Lung (tissue), 12 donors: ENCODE data around the gene CD300LB. TPM values are rescaled to one million over a fixed set of nuclear protein-coding genes. Genes with fewer than 3 reads are reported as not detected.

Experiments used
- ATAC-seq: fragments of 200-7000 bp; cut with Tn5 transposase; one replicate; pipeline ENCODE4 v1.9.1; 2020; ENCODE audit warnings: moderate number of reproducible peaks; ENCODE audit not compliant: insufficient read depth, low FRiP score
- DNase-seq, 3 donors: peaks; one replicate each; pipeline ENCODE4 v3.0.0-alpha.2; 2013 to 2017
- H3K27ac ChIP-seq, 2 donors: one replicate each; pipeline ENCODE4 v1.5.1; 2013; ENCODE audit warnings: mild to moderate bottlenecking in 2 of 2, moderate library complexity in 2 of 2, control low read depth in 1 of 2, inconsistent platforms in 1 of 2, low read depth in 1 of 2, low read length in 1 of 2
- H3K27me3 ChIP-seq, 3 donors: one replicate each; pipeline ENCODE4 v1.5.1; 2013; ENCODE audit warnings: low read length in 2 of 3; ENCODE audit not compliant: control insufficient read depth in 3 of 3, insufficient read depth in 3 of 3
- H3K36me3 ChIP-seq, 4 donors: one replicate each; pipeline ENCODE4 v1.5.1; 2013; ENCODE audit warnings: low read length in 4 of 4, mild to moderate bottlenecking in 1 of 4, moderate library complexity in 1 of 4; ENCODE audit not compliant: control insufficient read depth in 4 of 4, insufficient read depth in 4 of 4
- H3K4me1 ChIP-seq, 5 donors: one replicate each; pipeline ENCODE4 v1.5.1; 2013; ENCODE audit warnings: low read length in 5 of 5, mild to moderate bottlenecking in 2 of 5, moderate library complexity in 1 of 5; ENCODE audit not compliant: control insufficient read depth in 5 of 5, insufficient read depth in 5 of 5
- H3K4me3 ChIP-seq: one replicate; pipeline ENCODE4 v1.5.1; 2013; ENCODE audit warnings: mild to moderate bottlenecking, control low read depth, moderate library complexity
- H3K9ac ChIP-seq, 2 donors: one replicate each; pipeline ENCODE4 v1.5.1; 2013; ENCODE audit warnings: low read length in 2 of 2, control low read depth in 1 of 2; ENCODE audit not compliant: insufficient read depth in 1 of 2
- H3K9me3 ChIP-seq, 4 donors: one replicate each; pipeline ENCODE4 v1.5.1; 2013; ENCODE audit warnings: low read length in 3 of 4, mild to moderate bottlenecking in 1 of 4, moderate library complexity in 1 of 4; ENCODE audit not compliant: control insufficient read depth in 4 of 4, insufficient read depth in 3 of 4
- CTCF ChIP-seq: IDR thresholded peaks from 2 replicates; pipeline ENCODE4 v1.5.1; 2012; ENCODE audit warnings: mild to moderate bottlenecking; ENCODE audit errors: control extremely low read depth, extremely low read depth
- WGBS, 2 donors: extraction: QIAGEN DNeasy Blood & Tissue Kit; methylation state at CpG; one replicate each; pipeline ENCODE4 v1.1.7; 2013; 5-methylcytosine and 5-hydroxymethylcytosine counted together
- polyA plus RNA-seq, 2 donors: library from polyadenylated mRNA; stranded (reverse); fragments of 200-250 nt; gene quantifications; one replicate each; pipeline ENCODE4 v1.2.1, GENCODE V29; 2013
- total RNA-seq, 2 donors: library from RNA; depleted of rRNA in 1 of 2; stranded (reverse); fragments of >200 nt in 1 of 2; gene quantifications; one replicate each; pipeline ENCODE4 v1.2.1, GENCODE V29; 2014 to 2021
- donor health status: control.
- donor health status: control.
- donor health status: Bipolar disorder and iron deficiency.
- donor health status: healthy.
- donor health status: DM: yes; HTN: yes; CAD: no.

The CD300LB gene
- total and polyA plus RNA-seq, 4 donors: 0.82 to 1.8 (median 1.3) TPM

GRCh38 chr17:74541176-74542111 is 10.2 kb upstream of the CD300LB start:
- no peak overlapping the region for H3K4me3 ChIP-seq
- no peaks in the 10 kb centered on the region for H3K36me3 ChIP-seq
- no peaks in the 10 kb centered on the region for H3K9me3 ChIP-seq
- 74 to 81% methylated on average over 23 of the region's 23 CpGs for WGBS, 2 donors
- no peak overlapping the region for H3K27ac ChIP-seq
- H3K27me3 ChIP-seq: peaks cover 0 to 10% (median 0%) of the 10 kb centered on the region in 3 donors
- DNase-seq (no peak), ATAC-seq (no peak)
- TF ChIP-seq CTCF: no peak
- H3K4me1 ChIP-seq: no peaks in the 10 kb centered on the region
- no peak overlapping the region for H3K9ac ChIP-seq

- Histone ChIP-seq H3K4me1 (no peaks in the 10 kb centered on the region), H3K27me3 (peaks cover 0 to 10% (median 0%) of the 10 kb centered on the region in 3 donors), H3K9ac (no peak overlapping the region), H3K9me3 (no peaks in the 10 kb centered on the region), H3K4me3 (no peak overlapping the region), H3K27ac (no peak overlapping the region), H3K36me3 (no peaks in the 10 kb centered on the region)
- no peak for ATAC-seq
- no peak for DNase-seq
- 73 to 86% methylated on average over 10 of the region's 10 CpGs for WGBS, 2 donors
- TF ChIP-seq CTCF: no peak
These were observed 8.1 kb upstream of the CD300LB start for GRCh38 chr17:74539281-74539820.

- ATAC-seq: no peak
- Histone ChIP-seq H3K27ac (no peak overlapping the region), H3K27me3 (peaks cover 0 to 10% (median 0%) of the 10 kb centered on the region in 3 donors), H3K9me3 (no peaks in the 10 kb centered on the region), H3K4me1 (no peaks in the 10 kb centered on the region), H3K9ac (no peak overlapping the region), H3K36me3 (no peaks in the 10 kb centered on the region), H3K4me3 (no peak overlapping the region)
- 72 to 79% methylated on average over 3 of the region's 3 CpGs for WGBS, 2 donors
- no peak for DNase-seq
- no peak for TF ChIP-seq CTCF
These were observed 5.6 kb upstream of the CD300LB start for GRCh38 chr17:74536890-74537289.
